ENCODE measurements around the gene OR8B2. TPM values are rescaled to one million over a fixed set of nuclear protein-coding genes. Genes with fewer than 3 reads are reported as not detected.
"Not testable (repeated sequence)": the region's sequence is repeated elsewhere in the genome, so short reads cannot be mapped to it uniquely, and the experiment has no call there.

OR8B2 gene
- total RNA-seq, 6 experiments from 2014 or later = not detected

GRCh38 chr11:124394408-124394807 is 10.1 kb upstream of the OR8B2 start:
- DNase-seq = no peak
- Mint-ChIP-seq H3K36me3 (ENCODE audit: low read depth) (no peaks in the 10 kb centered on the region), H3K4me3 (no peak overlapping the region), H3K27ac (no peak overlapping the region), H3K9me3 (peaks cover 6% of the 10 kb centered on the region; the same call in 1 of the 2 replicates), H3K4me1 (ENCODE audit: low read depth) (no peaks in the 10 kb centered on the region), H3K27me3 (ENCODE audit: insufficient read depth) (no peaks in the 10 kb centered on the region)
- no peak for TF ChIP-seq CTCF (IDR thresholded peaks at IDR 0.05)

- H3K27me3 Mint-ChIP-seq (ENCODE audit: insufficient read depth); H3K36me3 Mint-ChIP-seq (ENCODE audit: low read depth); H3K4me1 Mint-ChIP-seq (ENCODE audit: low read depth); DNase-seq; H3K27ac Mint-ChIP-seq; H3K4me3 Mint-ChIP-seq: not testable (repeated sequence)
- peaks cover 32% of the 10 kb centered on the region for H3K9me3 Mint-ChIP-seq
Measured at GRCh38 chr11:124382857-124383256, 1.4 kb downstream of the OR8B2 start.

DNA sequence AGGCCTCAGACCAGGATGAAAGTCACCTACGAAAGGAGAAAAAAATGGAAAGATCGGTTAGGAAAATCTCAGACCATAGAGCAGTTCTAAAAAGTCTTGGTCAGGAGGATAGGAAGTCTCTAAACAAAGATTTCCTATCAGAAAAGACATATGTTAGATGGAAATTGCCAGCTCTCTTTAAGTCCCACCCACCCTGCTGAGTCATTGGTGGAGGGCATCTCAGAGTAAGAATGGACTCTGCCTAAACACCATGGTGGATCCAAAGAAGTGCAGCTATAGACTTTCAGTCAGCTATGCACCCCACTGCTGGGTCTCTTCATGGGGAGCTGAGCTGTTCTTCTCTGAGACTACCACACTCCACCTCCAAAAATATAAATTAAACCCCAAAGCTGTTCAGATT is 3.7 kb downstream of the OR8B2 start:
- TF ChIP-seq CTCF (IDR thresholded peaks at IDR 0.05) = no peak
- no peak overlapping the region for H3K4me3 Mint-ChIP-seq
- H3K4me1 Mint-ChIP-seq (ENCODE audit: low read depth) = no peaks in the 10 kb centered on the region
- peaks cover 27% of the 10 kb centered on the region for H3K9me3 Mint-ChIP-seq
- no peak for DNase-seq
- H3K27me3 Mint-ChIP-seq (ENCODE audit: insufficient read depth) = no peaks in the 10 kb centered on the region
- no peaks in the 10 kb centered on the region for H3K36me3 Mint-ChIP-seq (ENCODE audit: low read depth)
- no peak overlapping the region for H3K27ac Mint-ChIP-seq

GRCh38 chr11:124376280-124376679 is 8.0 kb downstream of the OR8B2 start:
- Mint-ChIP-seq H3K27me3 (ENCODE audit: insufficient read depth) (no peaks in the 10 kb centered on the region), H3K4me3 (no peak overlapping the region), H3K36me3 (ENCODE audit: low read depth) (no peaks in the 10 kb centered on the region), H3K4me1 (ENCODE audit: low read depth) (no peaks in the 10 kb centered on the region), H3K9me3 (peaks cover 17% of the 10 kb centered on the region), H3K27ac (no peak overlapping the region)
- DNase-seq = no peak
- no peak for TF ChIP-seq CTCF (IDR thresholded peaks at IDR 0.05)

DNA sequence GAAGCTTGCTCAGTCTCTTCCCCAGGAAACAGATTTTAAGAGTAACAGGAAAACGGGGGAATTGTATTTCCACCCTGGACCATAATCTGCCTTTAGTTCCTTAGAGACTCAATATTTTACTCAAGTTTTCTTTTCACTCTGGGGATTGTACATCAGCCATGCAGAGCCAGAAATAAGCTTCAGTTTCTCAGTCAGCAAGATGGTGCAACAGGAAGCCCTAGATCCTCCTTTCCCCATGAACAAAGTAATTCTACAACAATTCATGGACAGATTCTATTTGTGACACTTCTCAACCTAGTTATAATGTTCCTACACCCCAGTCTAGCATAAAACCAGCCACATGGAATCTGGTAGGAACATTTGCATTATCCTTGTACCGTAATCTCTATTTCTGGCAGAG is 24.7 kb downstream of the OR8B2 start:
- no peaks in the 10 kb centered on the region for H3K36me3 Mint-ChIP-seq (ENCODE audit: low read depth)
- no peak overlapping the region for H3K4me3 Mint-ChIP-seq
- no peak overlapping the region for H3K27ac Mint-ChIP-seq
- no peak for DNase-seq
- peaks cover 32% of the 10 kb centered on the region for H3K9me3 Mint-ChIP-seq
- TF ChIP-seq CTCF (IDR thresholded peaks at IDR 0.05) = no peak
- H3K4me1 Mint-ChIP-seq (ENCODE audit: low read depth) = no peaks in the 10 kb centered on the region
- H3K27me3 Mint-ChIP-seq (ENCODE audit: insufficient read depth) = 0 out of 2 replicates have a peak, but pooled peaks cover 1% of the 10 kb centered on the region

GRCh38 chr11:124346311-124346955 is 37.9 kb downstream of the OR8B2 start:
- Mint-ChIP-seq H3K27ac (no peak overlapping the region), H3K4me3 (no peak overlapping the region), H3K4me1 (ENCODE audit: low read depth) (no peaks in the 10 kb centered on the region), H3K9me3 (peaks cover 43% of the 10 kb centered on the region), H3K27me3 (ENCODE audit: insufficient read depth) (no peaks in the 10 kb centered on the region), H3K36me3 (ENCODE audit: low read depth) (no peaks in the 10 kb centered on the region)
- DNase-seq = no peak
- no peak for TF ChIP-seq CTCF (IDR thresholded peaks at IDR 0.05)

Data from HFFc6 (cell line).